GM23338 (cell line): ENCODE results near the gene CHMP6.

Experiments used
- CREB1 ChIP-seq: fragments of 250-450 bp; sonication (Bioruptor Pico); IDR thresholded peaks from 2 replicates; pipeline ENCODE4 v1.5.0; 2020; ENCODE audit warnings: low read depth, mild to moderate bottlenecking, moderate library complexity
- CTCF ChIP-seq, 2 experiments: fragments of 200-600 bp in 1 of 2; sonication (generic) in 1 of 2; conservative IDR thresholded peaks; 2 replicates each; pipeline versions ENCODE4 v1.5.1 to v1.6.1; 2016 to 2017; ENCODE audit warnings: antibody characterized with exemption in 2 of 2, low read depth in 2 of 2, mild to moderate bottlenecking in 2 of 2, moderate library complexity in 1 of 2
- EZH2 ChIP-seq: fragments of 200-600 bp; sonication (generic); IDR thresholded peaks from one replicate; pipeline ENCODE4 v1.8.0; 2017; ENCODE audit warnings: antibody characterized with exemption, mild to moderate bottlenecking, low read depth; ENCODE audit not compliant: unreplicated experiment
- EZH2phosphoT487 ChIP-seq: fragments of 200-600 bp; sonication (generic); IDR thresholded peaks from one replicate; pipeline ENCODE4 v1.8.1; 2018; ENCODE audit warnings: antibody characterized with exemption; ENCODE audit not compliant: unreplicated experiment
- JUNB ChIP-seq: IDR thresholded peaks from one replicate; pipeline ENCODE4 v1.6.1; 2016; ENCODE audit warnings: antibody characterized with exemption; ENCODE audit not compliant: unreplicated experiment
- POLR2AphosphoS5 ChIP-seq: IDR thresholded peaks from 2 replicates; pipeline ENCODE4 v1.6.1; 2016; ENCODE audit warnings: antibody characterized with exemption, low read depth
- REST ChIP-seq: IDR thresholded peaks from one replicate; pipeline ENCODE4 v1.6.1; 2018; ENCODE audit warnings: antibody characterized with exemption; ENCODE audit not compliant: unreplicated experiment
- STAT1 ChIP-seq: IDR thresholded peaks from one replicate; pipeline ENCODE4 v1.6.1; 2016; ENCODE audit warnings: antibody characterized with exemption; ENCODE audit not compliant: unreplicated experiment
- ZNF331 ChIP-seq: fragments of 250-450 bp; sonication (Bioruptor Pico); IDR thresholded peaks from 2 replicates; pipeline ENCODE4 v1.5.0; 2020; ENCODE audit warnings: low read depth, mild to moderate bottlenecking, moderate library complexity

GRCh38 chr17:80956321-80957190 lies 35.1 kb upstream of the CHMP6 start:
- TF ChIP-seq CTCF (conservative IDR thresholded peaks at IDR 0.05; ENCODE audit: low read depth in 2 of 2) (no peak), POLR2AphosphoS5 (no peak), EZH2 (no peak), STAT1 (no peak), REST (no peak), JUNB (no peak), EZH2phosphoT487 (no peak), CREB1 (no peak), ZNF331 (CRISPR knock-in tag) (no peak)
